ENCODE measurements around the gene CD300LF.

DNA sequence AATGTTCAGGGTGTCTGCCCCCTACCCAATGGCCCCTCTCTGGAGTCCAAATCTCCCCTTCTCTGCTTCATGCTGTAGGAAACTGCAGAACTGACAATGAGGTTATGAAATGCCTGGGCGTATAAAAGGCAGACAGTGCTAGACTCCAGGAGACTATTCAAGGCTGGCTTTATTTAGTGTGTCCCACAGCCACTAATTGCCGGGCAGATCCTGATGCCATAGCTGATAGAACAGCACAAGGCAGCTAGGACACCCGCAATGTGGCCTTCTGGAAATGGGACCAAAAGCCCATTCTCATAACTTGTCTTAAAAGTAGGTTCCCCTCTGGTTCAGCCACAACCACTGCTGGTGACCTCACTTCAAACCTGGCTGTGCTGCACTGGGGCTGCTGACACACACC, 60.7 kb downstream of the CD300LF start:
- TF ChIP-seq POLR2AphosphoS5 (IDR thresholded peaks at IDR 0.05; ENCODE audit: insufficient read depth in 1 of 2, low read depth in 1 of 2) = no peak
- TF ChIP-seq, protein P1, sequence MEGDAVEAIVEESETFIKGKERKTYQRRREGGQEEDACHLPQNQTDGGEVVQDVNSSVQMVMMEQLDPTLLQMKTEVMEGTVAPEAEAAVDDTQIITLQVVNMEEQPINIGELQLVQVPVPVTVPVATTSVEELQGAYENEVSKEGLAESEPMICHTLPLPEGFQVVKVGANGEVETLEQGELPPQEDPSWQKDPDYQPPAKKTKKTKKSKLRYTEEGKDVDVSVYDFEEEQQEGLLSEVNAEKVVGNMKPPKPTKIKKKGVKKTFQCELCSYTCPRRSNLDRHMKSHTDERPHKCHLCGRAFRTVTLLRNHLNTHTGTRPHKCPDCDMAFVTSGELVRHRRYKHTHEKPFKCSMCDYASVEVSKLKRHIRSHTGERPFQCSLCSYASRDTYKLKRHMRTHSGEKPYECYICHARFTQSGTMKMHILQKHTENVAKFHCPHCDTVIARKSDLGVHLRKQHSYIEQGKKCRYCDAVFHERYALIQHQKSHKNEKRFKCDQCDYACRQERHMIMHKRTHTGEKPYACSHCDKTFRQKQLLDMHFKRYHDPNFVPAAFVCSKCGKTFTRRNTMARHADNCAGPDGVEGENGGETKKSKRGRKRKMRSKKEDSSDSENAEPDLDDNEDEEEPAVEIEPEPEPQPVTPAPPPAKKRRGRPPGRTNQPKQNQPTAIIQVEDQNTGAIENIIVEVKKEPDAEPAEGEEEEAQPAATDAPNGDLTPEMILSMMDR (IDR thresholded peaks at IDR 0.05) = no peak
- no peak for TF ChIP-seq POLR2A (IDR thresholded peaks at IDR 0.05)
